ENCODE data around the gene EMP1.
A peak's percentile ranks its signal among the peaks of the same experiment; 100 is the strongest.

EMP1 gene

DNA sequence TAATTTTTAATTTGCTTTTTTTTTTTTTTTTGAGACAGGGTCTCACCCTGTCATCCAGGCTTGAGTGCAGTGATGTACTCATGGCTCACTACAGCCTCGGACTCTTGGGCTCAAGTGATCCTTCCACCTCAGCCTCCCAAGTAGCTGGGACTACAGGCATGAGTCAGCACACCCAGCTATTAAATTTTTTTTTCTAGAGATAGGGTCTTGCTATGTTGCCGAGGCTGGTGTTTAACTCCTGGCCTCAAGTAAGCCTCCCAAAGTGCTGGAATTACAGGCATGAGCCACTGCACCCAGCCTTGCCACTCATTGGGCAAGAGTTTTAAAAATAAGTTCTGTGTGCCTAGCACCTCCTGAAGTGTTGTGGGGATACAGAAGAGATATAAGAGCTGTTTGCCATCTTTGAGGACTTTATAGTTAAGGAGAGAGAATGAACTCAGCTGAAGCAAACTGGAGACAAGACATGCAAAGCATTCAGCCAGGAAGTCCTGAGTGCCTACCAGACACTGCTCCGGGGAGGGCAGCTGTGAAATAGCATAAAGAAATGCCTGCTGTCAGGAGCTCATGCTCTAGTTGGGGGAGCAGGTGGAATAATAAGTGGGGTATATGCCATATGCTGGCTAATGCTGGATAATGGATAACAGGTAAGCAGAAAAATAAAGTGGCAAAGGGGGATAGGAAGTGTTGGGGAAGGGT lies 15.0 kb upstream of the EMP1 start:
- TF ChIP-seq EP300 (IDR thresholded peaks at IDR 0.05; ENCODE audit: borderline replicate concordance) = no peak
- no peak for TF ChIP-seq NFIC (IDR thresholded peaks at IDR 0.05)

DNA sequence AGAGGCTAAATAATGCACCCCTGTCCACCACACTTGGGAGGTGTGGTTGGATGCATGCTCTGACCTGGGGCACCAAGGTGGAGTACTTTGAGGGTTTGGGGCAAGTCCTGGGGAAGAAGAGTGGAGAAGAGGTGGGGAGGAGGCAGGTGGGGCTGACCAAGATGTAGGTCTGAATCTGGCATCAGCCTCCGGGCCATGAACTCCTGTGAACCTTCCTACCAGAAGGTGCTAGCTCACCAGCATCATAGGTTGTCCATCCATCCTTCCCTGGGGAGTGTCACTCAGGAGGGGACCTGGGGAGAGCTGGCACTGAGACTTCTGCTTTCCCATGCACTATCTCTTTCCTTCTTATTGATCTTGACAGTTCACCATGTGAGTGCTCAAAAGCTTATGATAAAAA lies 13.6 kb upstream of the EMP1 start:
- TF ChIP-seq CREB1 (IDR thresholded peaks at IDR 0.05; ENCODE audit: low read depth) = no peak
- TF ChIP-seq TEAD4 (IDR thresholded peaks at IDR 0.05) = no peak
- TF ChIP-seq YY1 (IDR thresholded peaks at IDR 0.05; ENCODE audit: low read depth) = no peak
- TF ChIP-seq ZBTB7A (IDR thresholded peaks at IDR 0.05; ENCODE audit: low read depth) = no peak
- TF ChIP-seq, protein P1, sequence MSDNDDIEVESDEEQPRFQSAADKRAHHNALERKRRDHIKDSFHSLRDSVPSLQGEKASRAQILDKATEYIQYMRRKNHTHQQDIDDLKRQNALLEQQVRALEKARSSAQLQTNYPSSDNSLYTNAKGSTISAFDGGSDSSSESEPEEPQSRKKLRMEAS (IDR thresholded peaks at IDR 0.05) = no peak
- no peak for TF ChIP-seq TCF12 (IDR thresholded peaks at IDR 0.05; ENCODE audit: low read depth)
- TF ChIP-seq CEBPB (IDR thresholded peaks at IDR 0.05) = no peak
- no peak for TF ChIP-seq NFIC (IDR thresholded peaks at IDR 0.05)
- no peak for TF ChIP-seq EGR1 (IDR thresholded peaks at IDR 0.05)
- TF ChIP-seq, protein P2, sequence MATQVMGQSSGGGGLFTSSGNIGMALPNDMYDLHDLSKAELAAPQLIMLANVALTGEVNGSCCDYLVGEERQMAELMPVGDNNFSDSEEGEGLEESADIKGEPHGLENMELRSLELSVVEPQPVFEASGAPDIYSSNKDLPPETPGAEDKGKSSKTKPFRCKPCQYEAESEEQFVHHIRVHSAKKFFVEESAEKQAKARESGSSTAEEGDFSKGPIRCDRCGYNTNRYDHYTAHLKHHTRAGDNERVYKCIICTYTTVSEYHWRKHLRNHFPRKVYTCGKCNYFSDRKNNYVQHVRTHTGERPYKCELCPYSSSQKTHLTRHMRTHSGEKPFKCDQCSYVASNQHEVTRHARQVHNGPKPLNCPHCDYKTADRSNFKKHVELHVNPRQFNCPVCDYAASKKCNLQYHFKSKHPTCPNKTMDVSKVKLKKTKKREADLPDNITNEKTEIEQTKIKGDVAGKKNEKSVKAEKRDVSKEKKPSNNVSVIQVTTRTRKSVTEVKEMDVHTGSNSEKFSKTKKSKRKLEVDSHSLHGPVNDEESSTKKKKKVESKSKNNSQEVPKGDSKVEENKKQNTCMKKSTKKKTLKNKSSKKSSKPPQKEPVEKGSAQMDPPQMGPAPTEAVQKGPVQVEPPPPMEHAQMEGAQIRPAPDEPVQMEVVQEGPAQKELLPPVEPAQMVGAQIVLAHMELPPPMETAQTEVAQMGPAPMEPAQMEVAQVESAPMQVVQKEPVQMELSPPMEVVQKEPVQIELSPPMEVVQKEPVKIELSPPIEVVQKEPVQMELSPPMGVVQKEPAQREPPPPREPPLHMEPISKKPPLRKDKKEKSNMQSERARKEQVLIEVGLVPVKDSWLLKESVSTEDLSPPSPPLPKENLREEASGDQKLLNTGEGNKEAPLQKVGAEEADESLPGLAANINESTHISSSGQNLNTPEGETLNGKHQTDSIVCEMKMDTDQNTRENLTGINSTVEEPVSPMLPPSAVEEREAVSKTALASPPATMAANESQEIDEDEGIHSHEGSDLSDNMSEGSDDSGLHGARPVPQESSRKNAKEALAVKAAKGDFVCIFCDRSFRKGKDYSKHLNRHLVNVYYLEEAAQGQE (IDR thresholded peaks at IDR 0.05; ENCODE audit: low read depth) = no peak
- no peak for TF ChIP-seq FOXM1 (IDR thresholded peaks at IDR 0.05; ENCODE audit: borderline replicate concordance, low read depth)
- TF ChIP-seq EP300 (IDR thresholded peaks at IDR 0.05; ENCODE audit: borderline replicate concordance) = no peak

DNA sequence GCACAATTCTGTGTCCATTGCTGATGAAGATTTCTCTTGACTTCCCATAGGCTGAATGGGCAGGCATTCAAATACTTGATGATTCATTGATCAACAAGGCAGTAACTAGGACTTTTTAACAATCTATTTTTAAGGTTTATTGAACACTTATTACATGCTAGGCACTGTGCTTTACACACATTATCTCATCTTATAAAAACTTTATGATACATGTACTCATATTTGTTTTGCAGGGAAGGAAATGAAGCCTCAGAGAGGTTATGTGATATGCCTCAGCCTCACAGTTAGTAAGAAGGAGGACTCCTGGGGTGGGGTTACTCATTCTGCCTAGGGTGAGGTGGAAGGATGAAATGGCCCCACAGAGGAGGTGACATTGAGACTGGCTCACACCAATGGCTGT lies 12.9 kb upstream of the EMP1 start:
- no peak for TF ChIP-seq EP300 (IDR thresholded peaks at IDR 0.05; ENCODE audit: borderline replicate concordance)
- TF ChIP-seq ZBTB7A (IDR thresholded peaks at IDR 0.05; ENCODE audit: low read depth) = no peak
- TF ChIP-seq RAD21 (IDR thresholded peaks at IDR 0.05; ENCODE audit: low read depth) = no peak
- TF ChIP-seq, protein P1 (IDR thresholded peaks at IDR 0.05) = no peak
- no peak for TF ChIP-seq TCF12 (IDR thresholded peaks at IDR 0.05; ENCODE audit: low read depth)
- TF ChIP-seq, protein P3, sequence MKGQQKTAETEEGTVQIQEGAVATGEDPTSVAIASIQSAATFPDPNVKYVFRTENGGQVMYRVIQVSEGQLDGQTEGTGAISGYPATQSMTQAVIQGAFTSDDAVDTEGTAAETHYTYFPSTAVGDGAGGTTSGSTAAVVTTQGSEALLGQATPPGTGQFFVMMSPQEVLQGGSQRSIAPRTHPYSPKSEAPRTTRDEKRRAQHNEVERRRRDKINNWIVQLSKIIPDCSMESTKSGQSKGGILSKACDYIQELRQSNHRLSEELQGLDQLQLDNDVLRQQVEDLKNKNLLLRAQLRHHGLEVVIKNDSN (IDR thresholded peaks at IDR 0.05) = no peak
- TF ChIP-seq FOXM1 (IDR thresholded peaks at IDR 0.05; ENCODE audit: borderline replicate concordance, low read depth) = no peak
- no peak for TF ChIP-seq EGR1 (IDR thresholded peaks at IDR 0.05)
- TF ChIP-seq, protein P2 (IDR thresholded peaks at IDR 0.05; ENCODE audit: low read depth) = no peak
- TF ChIP-seq TAF1 (IDR thresholded peaks at IDR 0.05; ENCODE audit: low read depth) = no peak
- TF ChIP-seq CREB1 (IDR thresholded peaks at IDR 0.05; ENCODE audit: low read depth) = no peak
- no peak for TF ChIP-seq TEAD4 (IDR thresholded peaks at IDR 0.05)
- TF ChIP-seq NFIC (IDR thresholded peaks at IDR 0.05) = no peak
- no peak for TF ChIP-seq CEBPB (IDR thresholded peaks at IDR 0.05)
- no peak for TF ChIP-seq YY1 (IDR thresholded peaks at IDR 0.05; ENCODE audit: low read depth)

DNA sequence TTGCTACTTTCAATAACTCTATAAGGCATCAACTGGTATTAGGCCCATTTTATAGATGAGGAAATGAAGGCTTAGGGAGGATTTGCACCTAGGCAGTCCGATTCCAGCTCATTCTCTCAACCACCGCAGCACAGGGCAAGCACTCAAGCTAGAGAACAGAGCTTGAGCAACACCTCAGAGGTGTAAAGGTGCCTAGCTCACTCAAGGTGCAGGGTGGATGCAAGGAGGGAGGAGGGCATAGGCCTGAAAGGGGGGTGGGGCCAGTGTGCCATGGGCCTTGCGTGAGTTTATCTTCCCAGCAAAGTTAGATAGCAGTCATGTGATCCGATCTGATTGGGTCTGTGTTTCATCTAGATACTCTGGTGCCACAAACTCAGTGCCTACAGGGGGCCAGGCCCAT lies 10.2 kb upstream of the EMP1 start:
- TF ChIP-seq TCF12 (IDR thresholded peaks at IDR 0.05; ENCODE audit: low read depth) (no peak), FOXM1 (IDR thresholded peaks at IDR 0.05; ENCODE audit: borderline replicate concordance, low read depth) (no peak), RAD21 (IDR thresholded peaks at IDR 0.05; ENCODE audit: low read depth) (no peak), TEAD4 (IDR thresholded peaks at IDR 0.05) (no peak), CREB1 (IDR thresholded peaks at IDR 0.05; ENCODE audit: low read depth) (no peak), TAF1 (IDR thresholded peaks at IDR 0.05; ENCODE audit: low read depth) (no peak), ZBTB7A (IDR thresholded peaks at IDR 0.05; ENCODE audit: low read depth) (no peak), EP300 (IDR thresholded peaks at IDR 0.05; ENCODE audit: borderline replicate concordance) (no peak), CEBPB (IDR thresholded peaks at IDR 0.05) (no peak), YY1 (IDR thresholded peaks at IDR 0.05; ENCODE audit: low read depth) (no peak)
- TF ChIP-seq, protein P3 (IDR thresholded peaks at IDR 0.05) = no peak

DNA sequence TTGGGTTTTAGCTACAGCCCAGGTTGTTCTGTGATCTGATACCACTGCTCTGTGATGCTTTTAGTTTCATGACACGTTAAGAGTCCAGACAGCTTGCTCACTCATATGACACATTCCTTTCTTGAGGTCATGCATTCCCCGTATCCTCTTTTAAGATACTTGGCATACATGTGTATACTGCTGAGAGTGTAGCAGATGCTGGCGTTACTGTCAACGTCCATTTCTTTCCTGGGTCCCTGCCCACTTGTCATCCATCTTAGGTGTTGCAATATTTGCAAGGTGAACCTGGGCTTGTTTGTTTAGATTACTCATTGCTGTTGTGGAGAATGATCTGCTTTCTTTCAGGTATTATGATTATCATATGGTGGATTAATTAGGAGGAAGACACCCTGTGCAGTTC lies 9.1 kb upstream of the EMP1 start:
- TF ChIP-seq EP300 (IDR thresholded peaks at IDR 0.05; ENCODE audit: borderline replicate concordance) (no peak), YY1 (IDR thresholded peaks at IDR 0.05; ENCODE audit: low read depth) (peak; percentile 61; the same call in 1 of the 2 replicates), CEBPB (IDR thresholded peaks at IDR 0.05) (peak; percentile 55)

DNA sequence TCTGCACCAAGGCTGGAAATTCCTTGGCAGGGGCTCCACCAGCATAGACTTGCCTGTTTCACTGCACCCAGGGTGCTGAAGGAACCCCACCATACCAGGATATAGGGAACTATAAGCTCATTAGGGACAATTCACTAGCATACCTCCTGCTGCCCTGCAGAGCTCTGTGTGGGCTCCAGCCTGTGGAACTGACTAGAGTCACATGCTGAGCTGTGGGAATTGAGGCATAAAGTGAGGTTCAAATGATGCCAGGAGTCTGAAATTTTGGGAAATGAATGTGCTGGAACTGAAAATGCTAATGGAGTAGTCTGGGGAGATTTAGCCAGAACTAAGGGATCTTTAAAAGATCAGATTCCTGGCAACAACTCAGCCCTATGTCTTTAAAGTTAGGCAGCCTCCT lies 7.3 kb upstream of the EMP1 start:
- TF ChIP-seq NFIC (IDR thresholded peaks at IDR 0.05) (peak; percentile 55), CEBPB (IDR thresholded peaks at IDR 0.05) (no peak), TCF12 (IDR thresholded peaks at IDR 0.05; ENCODE audit: low read depth) (peak; percentile 77), EP300 (IDR thresholded peaks at IDR 0.05; ENCODE audit: borderline replicate concordance) (peak; percentile 77), ZBTB7A (IDR thresholded peaks at IDR 0.05; ENCODE audit: low read depth) (no peak), FOXM1 (IDR thresholded peaks at IDR 0.05; ENCODE audit: borderline replicate concordance, low read depth) (peak; percentile 77; the same call in 1 of the 2 replicates), YY1 (IDR thresholded peaks at IDR 0.05; ENCODE audit: low read depth) (no peak)
- TF ChIP-seq, protein P3 (IDR thresholded peaks at IDR 0.05) = peak; percentile 62
- TF ChIP-seq, protein P1 (IDR thresholded peaks at IDR 0.05) = peak; percentile 53; the same call in 1 of the 2 replicates

All from Ishikawa (cell line).